Upper lobe of left lung (tissue), 6 donors: ENCODE data around the gene CAST. TPM values are rescaled to one million over a fixed set of nuclear protein-coding genes. Genes with fewer than 3 reads are reported as not detected.

Experiments
- ATAC-seq, 2 donors: fragments of 200-7000 bp; cut with Tn5 transposase; one replicate each; pipeline ENCODE4 v1.9.1; 2022; ENCODE audit warnings: mild to moderate bottlenecking in 2 of 2, moderate library complexity in 2 of 2; ENCODE audit not compliant: low FRiP score in 2 of 2
- DNase-seq, 2 donors: peaks; one replicate each; pipeline ENCODE4 v3.0.0-alpha.2; 2019 to 2020
- H3K27ac ChIP-seq, 4 donors: fragments of 200-600 bp; sonication (generic); one replicate each; pipeline ENCODE4 v1.5.1; 2016 to 2019
- H3K27me3 ChIP-seq, 4 donors: fragments of 200-600 bp; sonication (generic); one replicate each; pipeline ENCODE4 v1.5.1; 2017 to 2019
- H3K36me3 ChIP-seq, 4 donors: fragments of 200-600 bp; sonication (generic); one replicate each; pipeline ENCODE4 v1.5.1; 2016 to 2019
- H3K4me1 ChIP-seq, 4 donors: fragments of 200-600 bp; sonication (generic); one replicate each; pipeline ENCODE4 v1.5.1; 2018 to 2019
- H3K4me3 ChIP-seq, 4 donors: fragments of 200-600 bp; sonication (generic); one replicate each; pipeline ENCODE4 v1.5.1; 2017 to 2019; ENCODE audit warnings: mild to moderate bottlenecking in 2 of 4, moderate library complexity in 1 of 4
- H3K9me3 ChIP-seq, 4 donors: fragments of 200-600 bp; sonication (generic); one replicate each; pipeline ENCODE4 v1.5.1; 2018 to 2019
- CTCF ChIP-seq, 6 experiments: fragments of 450-650 bp in 4 of 6; fragments of 200-600 bp in 2 of 6; sonication (generic) in 2 of 6; IDR thresholded peaks; one replicate each; pipeline ENCODE4 v1.5.1; 2016 to 2019; ENCODE audit warnings: antibody characterized with exemption in 6 of 6
- EP300 ChIP-seq, 4 donors: sonication (generic); formaldehyde crosslinking; IDR thresholded peaks; one replicate each; pipeline ENCODE4 v1.5.1; 2017; ENCODE audit warnings: antibody characterized with exemption in 4 of 4, control low read depth in 2 of 4
- POLR2A ChIP-seq, 4 donors: fragments of 450-650 bp; IDR thresholded peaks; one replicate each; pipeline ENCODE4 v1.5.1; 2016 to 2017; ENCODE audit warnings: antibody characterized with exemption in 4 of 4, mild to moderate bottlenecking in 2 of 4
- POLR2AphosphoS5 ChIP-seq, 2 donors: sonication (generic); formaldehyde crosslinking; IDR thresholded peaks; one replicate each; pipeline ENCODE4 v1.5.1; 2017; ENCODE audit warnings: antibody characterized with exemption in 2 of 2
- WGBS, 2 donors: methylation state at CpG; one replicate each; pipeline ENCODE4 v1.1.5; 2017 to 2018; 5-methylcytosine and 5-hydroxymethylcytosine counted together
- total RNA-seq, 6 donors: library from RNA; depleted of rRNA in 4 of 6; stranded (reverse); fragments of >200 nt in 4 of 6; gene quantifications; one replicate each; pipeline versions ENCODE4 v1.1.0 to v1.2.1, GENCODE V29; 2016 to 2021
- donor health status: DM: no; HTN: no; CAD: no; lungs with moderate emphysema.
- donor health status: DM: no; HTN: yes; CAD: no; lungs with severe emphysema.

CAST gene
- total RNA-seq, 6 donors from 2014 or later = 233 to 388 (median 270) TPM

DNA sequence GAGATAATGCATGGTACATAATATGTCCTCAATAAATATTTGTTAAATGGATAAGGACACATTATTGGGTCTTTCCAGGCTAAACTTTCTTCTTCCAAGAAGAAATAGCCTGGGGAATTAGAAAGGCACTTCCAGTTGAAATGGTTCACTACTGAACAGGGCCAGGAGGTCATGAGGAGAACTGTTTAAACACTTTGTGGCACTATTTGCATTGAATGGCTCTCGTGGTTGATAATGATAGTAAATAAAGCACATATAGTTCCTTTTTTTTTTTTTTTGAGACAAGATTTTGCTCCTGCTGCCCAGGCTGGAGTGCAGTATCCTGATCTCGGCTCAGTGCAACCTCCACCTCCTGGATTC lies 19.9 kb upstream of the CAST start:
- WGBS, 2 donors = 69 to 70% methylated on average over 2 of the region's 2 CpGs
- DNase-seq (no peak), ATAC-seq (no peak)
- no peak for TF ChIP-seq CTCF (IDR thresholded peaks at IDR 0.05)
- TF ChIP-seq EP300 (IDR thresholded peaks at IDR 0.05) = no peak
- TF ChIP-seq POLR2A (IDR thresholded peaks at IDR 0.05) = no peak
- no peak for TF ChIP-seq POLR2AphosphoS5 (IDR thresholded peaks at IDR 0.05)
- Histone ChIP-seq H3K9me3 (no peaks in the 10 kb centered on the region), H3K36me3 (no peaks in the 10 kb centered on the region), H3K4me3 (no peak overlapping the region), H3K27me3 (no peaks in the 10 kb centered on the region), H3K27ac (no peak overlapping the region), H3K4me1 (peaks cover 4 to 13% (median 4%) of the 10 kb centered on the region in 4 donors)

GRCh38 chr5:96645091-96645490 lies 17.1 kb upstream of the CAST start:
- H3K27me3 ChIP-seq = no peaks in the 10 kb centered on the region
- ATAC-seq (no peak), DNase-seq (no peak)
- H3K4me3 ChIP-seq = no peak overlapping the region
- H3K4me1 ChIP-seq = peaks cover 7 to 20% (median 13%) of the 10 kb centered on the region in 4 donors
- no peak for TF ChIP-seq POLR2A (IDR thresholded peaks at IDR 0.05)
- no peak for TF ChIP-seq POLR2AphosphoS5 (IDR thresholded peaks at IDR 0.05)
- TF ChIP-seq EP300 (IDR thresholded peaks at IDR 0.05) = no peak
- no peak for TF ChIP-seq CTCF (IDR thresholded peaks at IDR 0.05)
- no peak overlapping the region for H3K27ac ChIP-seq
- WGBS, 2 donors = 83 to 88% methylated on average over 7 of the region's 7 CpGs
- H3K36me3 ChIP-seq = no peaks in the 10 kb centered on the region
- H3K9me3 ChIP-seq = no peaks in the 10 kb centered on the region

- TF ChIP-seq CTCF (IDR thresholded peaks at IDR 0.05) = no peak
- TF ChIP-seq POLR2AphosphoS5 (IDR thresholded peaks at IDR 0.05) = no peak
- TF ChIP-seq POLR2A (IDR thresholded peaks at IDR 0.05) = no peak
- TF ChIP-seq EP300 (IDR thresholded peaks at IDR 0.05) = no peak
- H3K27me3 ChIP-seq = no peaks in the 10 kb centered on the region
- no peaks in the 10 kb centered on the region for H3K36me3 ChIP-seq
- H3K4me1 ChIP-seq = peaks cover 0 to 16% (median 8%) of the 10 kb centered on the region in 4 donors
- DNase-seq = no peak
- peak in 1 of 2 donors; percentile 61 for ATAC-seq
- H3K27ac ChIP-seq = peak overlapping the region in 1 of 4 donors; percentile 4
- H3K4me3 ChIP-seq = no peak overlapping the region
- no peaks in the 10 kb centered on the region for H3K9me3 ChIP-seq
Observed at GRCh38 chr5:96648023-96648422, 14.2 kb upstream of the CAST start.

GRCh38 chr5:96648593-96648992 lies 13.6 kb upstream of the CAST start:
- Histone ChIP-seq H3K4me3 (no peak overlapping the region), H3K36me3 (no peaks in the 10 kb centered on the region), H3K9me3 (no peaks in the 10 kb centered on the region), H3K4me1 (peaks cover 0 to 16% (median 8%) of the 10 kb centered on the region in 4 donors), H3K27me3 (no peaks in the 10 kb centered on the region), H3K27ac (no peak overlapping the region)
- ATAC-seq (no peak), DNase-seq (no peak)
- TF ChIP-seq POLR2AphosphoS5 (IDR thresholded peaks at IDR 0.05) = no peak
- TF ChIP-seq POLR2A (IDR thresholded peaks at IDR 0.05) = no peak
- TF ChIP-seq EP300 (IDR thresholded peaks at IDR 0.05) = no peak
- TF ChIP-seq CTCF (IDR thresholded peaks at IDR 0.05) = no peak
- WGBS, 2 donors = 40 to 44% methylated on average over 4 of the region's 4 CpGs

GRCh38 chr5:96649251-96649662 lies 12.9 kb upstream of the CAST start:
- H3K36me3 ChIP-seq = no peaks in the 10 kb centered on the region
- no peaks in the 10 kb centered on the region for H3K27me3 ChIP-seq
- H3K4me1 ChIP-seq = peaks cover 0 to 16% (median 8%) of the 10 kb centered on the region in 4 donors
- H3K9me3 ChIP-seq = no peaks in the 10 kb centered on the region
- ATAC-seq (no peak), DNase-seq (no peak)
- WGBS, 2 donors = 68% methylated on average over 3 of the region's 3 CpGs
- H3K4me3 ChIP-seq = no peak overlapping the region
- H3K27ac ChIP-seq = no peak overlapping the region
- TF ChIP-seq POLR2A (IDR thresholded peaks at IDR 0.05) (no peak), EP300 (IDR thresholded peaks at IDR 0.05) (no peak), CTCF (IDR thresholded peaks at IDR 0.05) (no peak), POLR2AphosphoS5 (IDR thresholded peaks at IDR 0.05) (no peak)
